ENCODE data around the gene REG4. TPM values are rescaled to one million over a fixed set of nuclear protein-coding genes. Genes with fewer than 3 reads are reported as not detected.

The REG4 gene
- total and polyA plus RNA-seq, 2 of the 13 experiments (the other 11 are each of a cell fraction or from before 2014, with no cell fraction given) = not detected

GRCh38 chr1:119808491-119808890, 2.8 kb downstream of the REG4 start:
- Histone ChIP-seq H3K27ac (ENCODE audit: extremely low read length, insufficient read depth, low read length) (no peak overlapping the region), H3K27me3 (ENCODE audit: control insufficient read depth in 1 of 2, insufficient read depth in 2 of 2, low read length in 2 of 2) (peaks cover 3 to 12% of the 10 kb centered on the region in 2 experiments; a peak in 2 of 5 replicates), H3K36me3 (replicated peaks in 1 of 2; ENCODE audit: control insufficient read depth in 1 of 2, insufficient read depth in 2 of 2, low read length in 2 of 2) (no peaks in the 10 kb centered on the region), H3K9me3 (ENCODE audit: low read length) (no peaks in the 10 kb centered on the region), H3K4me1 (ENCODE audit: insufficient read depth, low read length) (peaks cover 35% of the 10 kb centered on the region), H4K20me1 (ENCODE audit: insufficient read depth, low read length) (no peaks in the 10 kb centered on the region), H3K4me2 (ENCODE audit: low read depth, low read length) (no peak overlapping the region), H3K4me3 (replicated peaks in 1 of 3; ENCODE audit: insufficient read depth in 1 of 3, low read depth in 2 of 3, low read length in 3 of 3) (no peak overlapping the region), H3K9ac (ENCODE audit: insufficient read depth, low read depth, low read length) (no peak overlapping the region), H2AFZ (ENCODE audit: low read length) (no peak overlapping the region), H3K79me2 (ENCODE audit: insufficient read depth, low read length) (no peaks in the 10 kb centered on the region)
- no peak for FAIRE-seq
- TF ChIP-seq ZFP37 (CRISPR knock-in tag; IDR thresholded peaks at IDR 0.05; ENCODE audit: borderline replicate concordance) (no peak), CC2D1A (CRISPR knock-in tag; IDR thresholded peaks at IDR 0.05) (no peak), CBFB (CRISPR knock-in tag; IDR thresholded peaks at IDR 0.05) (no peak), ZNF10 (CRISPR knock-in tag; IDR thresholded peaks at IDR 0.05; ENCODE audit: borderline replicate concordance, low read depth) (no peak), ZNF672 (CRISPR knock-in tag; IDR thresholded peaks at IDR 0.05) (no peak), CREM (IDR thresholded peaks at IDR 0.05) (no peak), CREM (CRISPR knock-in tag; IDR thresholded peaks at IDR 0.05) (no peak)
- CTCF ChIA-PET (ENCODE audit: low intra/inter-chr PET ratio, low total read pairs) = interaction anchor here (1.7 to 3.1 kb wide), 2 partner anchors 62 to 64 kb away, joined by 9 to 19 read pairs; no protein-coding TSS in a partner anchor
- intact Hi-C loops (cut with micrococcal nuclease; ENCODE audit: unreplicated experiment) = loop anchor here (2.0 to 10.0 kb wide), 2 partner anchors 62 to 156 kb away; no protein-coding TSS in a partner anchor
- no peak for ATAC-seq
- POLR2A ChIA-PET = interaction anchor here (1.9 kb wide), 1 partner anchor 42 kb away, joined by 6 read pairs; no protein-coding TSS in a partner anchor
- WGBS (ENCODE audit: low lambda C conversion rate) = 30% methylated on average over 3 of the region's 3 CpGs
- in situ Hi-C loops (cut with HindIII; ENCODE audit: extremely low pct_ligation_motif_present, low pct_unique_long_range_greater_than_20kb) = no loop called here
- no peak for DNase-seq (ENCODE audit: low spot score)
- no TSS peak for BruUV-seq (replicated peaks)

- no peak overlapping the region for H3K4me3 ChIP-seq (replicated peaks in 1 of 3; ENCODE audit: insufficient read depth in 1 of 3, low read depth in 2 of 3, low read length in 3 of 3)
- H4K20me1 ChIP-seq (ENCODE audit: insufficient read depth, low read length) = no peaks in the 10 kb centered on the region
- no peaks in the 10 kb centered on the region for H3K36me3 ChIP-seq (replicated peaks in 1 of 2; ENCODE audit: control insufficient read depth in 1 of 2, insufficient read depth in 2 of 2, low read length in 2 of 2)
- no TSS peak for BruUV-seq (replicated peaks)
- no peak overlapping the region for H3K27ac ChIP-seq (ENCODE audit: extremely low read length, insufficient read depth, low read length)
- H3K27me3 ChIP-seq (ENCODE audit: control insufficient read depth in 1 of 2, insufficient read depth in 2 of 2, low read length in 2 of 2) = peaks cover 4 to 27% of the 10 kb centered on the region in 2 experiments; a peak in 4 of 5 replicates
- no peaks in the 10 kb centered on the region for H3K9me3 ChIP-seq (ENCODE audit: low read length)
- FAIRE-seq (no peak), ATAC-seq (peak; percentile 49), DNase-seq (ENCODE audit: low spot score) (no peak)
- intact Hi-C loops (cut with micrococcal nuclease; ENCODE audit: unreplicated experiment) (loop anchor here (10.0 kb wide), 1 partner anchor 158 kb away; no protein-coding TSS in a partner anchor), in situ Hi-C loops (cut with HindIII; ENCODE audit: extremely low pct_ligation_motif_present, low pct_unique_long_range_greater_than_20kb) (no loop called here)
- no peak overlapping the region for H3K4me2 ChIP-seq (ENCODE audit: low read depth, low read length)
- H3K9ac ChIP-seq (ENCODE audit: insufficient read depth, low read depth, low read length) = no peak overlapping the region
- H2AFZ ChIP-seq (ENCODE audit: low read length) = no peak overlapping the region
- H3K4me1 ChIP-seq (ENCODE audit: insufficient read depth, low read length) = peaks cover 24% of the 10 kb centered on the region
- no peaks in the 10 kb centered on the region for H3K79me2 ChIP-seq (ENCODE audit: insufficient read depth, low read length)
- 2% methylated on average over 4 of the region's 4 CpGs for WGBS (ENCODE audit: low lambda C conversion rate)
- no peak for TF ChIP-seq PHF8 (CRISPR knock-in tag; IDR thresholded peaks at IDR 0.05)
- TF ChIP-seq HNF4A (CRISPR knock-in tag; IDR thresholded peaks at IDR 0.05) = 0 out of 2 replicates have a peak, but pooled peaks have one; percentile 19
- no peak for TF ChIP-seq TMF1 (CRISPR knock-in tag; IDR thresholded peaks at IDR 0.05; ENCODE audit: low read depth)
- 0 out of 4 replicates have a peak, but pooled peaks of 1 of the 2 experiments have one; percentile 33 for TF ChIP-seq NR2F1 (CRISPR knock-in tag; IDR thresholded peaks at IDR 0.05)
- TF ChIP-seq KLF11 (CRISPR knock-in tag; IDR thresholded peaks at IDR 0.05) = no peak
- TF ChIP-seq ZNF609 (CRISPR knock-in tag; IDR thresholded peaks at IDR 0.05; ENCODE audit: borderline replicate concordance) = no peak
- TF ChIP-seq ZSCAN30 (CRISPR knock-in tag; IDR thresholded peaks at IDR 0.05) = no peak
- ChIA-PET CTCF (ENCODE audit: low intra/inter-chr PET ratio, low total read pairs) (no interaction called here), POLR2A (interaction anchor here (1.3 kb wide), 1 partner anchor 40 kb away, joined by 4 read pairs; no protein-coding TSS in a partner anchor)
These were observed 4.8 kb downstream of the REG4 start for GRCh38 chr1:119806489-119806888.

Measured in HepG2 (cell line).